Natural killer cell (primary cell): ENCODE results near the gene PPP1R1B. TPM values are rescaled to one million over a fixed set of nuclear protein-coding genes. Genes with fewer than 3 reads are reported as not detected.

Source experiments
- ATAC-seq, 3 donors: fragments of 150-1000 bp in 2 of 3; fragments of 200-7000 bp in 1 of 3; cut with Tn5 transposase; 1 replicate in 1 of 3; 2 replicates in 2 of 3; pipeline ENCODE4 v1.10.0; 2021; ENCODE audit warnings: mild to moderate bottlenecking in 2 of 3, moderate library complexity in 2 of 3
- DNase-seq, 2 donors: peaks; one replicate each; pipeline versions ENCODE4 v3.0.0 to v3.0.0-alpha.2; 2013 to 2021; ENCODE audit warnings: mixed read lengths in 1 of 2
- H3K27ac ChIP-seq: one replicate; pipeline ENCODE4 v1.5.1; 2013; ENCODE audit warnings: mild to moderate bottlenecking, low read length
- H3K27me3 ChIP-seq: one replicate; pipeline ENCODE4 v1.6.1; 2013; ENCODE audit warnings: low read length; ENCODE audit not compliant: control insufficient read depth, insufficient read depth
- H3K36me3 ChIP-seq: one replicate; pipeline ENCODE4 v1.6.1; 2013; ENCODE audit warnings: low read length; ENCODE audit not compliant: control insufficient read depth, insufficient read depth
- H3K4me1 ChIP-seq: one replicate; pipeline ENCODE4 v1.6.1; 2013; ENCODE audit warnings: low read length; ENCODE audit not compliant: control insufficient read depth, insufficient read depth
- H3K4me3 ChIP-seq: one replicate; pipeline ENCODE4 v1.5.1; 2013; ENCODE audit warnings: low read length
- H3K9me3 ChIP-seq: one replicate; pipeline ENCODE4 v1.6.1; 2013; ENCODE audit warnings: low read length; ENCODE audit not compliant: control insufficient read depth, insufficient read depth
- H3K27ac Mint-ChIP-seq, 2 donors: one replicate each; pipeline ENCODE4 v1.8.0; 2022; ENCODE audit warnings: mild to moderate bottlenecking in 2 of 2, mixed read lengths in 2 of 2, moderate library complexity in 1 of 2
- H3K27me3 Mint-ChIP-seq, 2 donors: one replicate each; pipeline ENCODE4 v1.8.0; 2022; ENCODE audit warnings: low read depth in 2 of 2, mixed read lengths in 2 of 2
- H3K36me3 Mint-ChIP-seq: one replicate; pipeline ENCODE4 v1.8.0; 2022; ENCODE audit warnings: mixed read lengths
- H3K4me1 Mint-ChIP-seq, 2 donors: one replicate each; pipeline ENCODE4 v1.8.0; 2022; ENCODE audit warnings: mixed read lengths in 2 of 2
- H3K4me3 Mint-ChIP-seq: one replicate; pipeline ENCODE4 v1.8.0; 2022; ENCODE audit warnings: mild to moderate bottlenecking, moderate library complexity, mixed read lengths
- H3K9me3 Mint-ChIP-seq, 2 donors: one replicate each; pipeline ENCODE4 v1.8.0; 2022; ENCODE audit warnings: mixed read lengths in 2 of 2
- WGBS: methylation state at CpG from one replicate; pipeline ENCODE4 v1.1.7; 2013; ENCODE audit warnings: missing lambda C conversion rate; ENCODE audit not compliant: insufficient coverage; 5-methylcytosine and 5-hydroxymethylcytosine counted together
- intact Hi-C: fragments of 100-400 bp; cut with micrococcal nuclease; formaldehyde crosslinking; loops from one replicate; pipeline ENCODE4 v1.14.2; 2022
- total RNA-seq, 4 donors: library from RNA; stranded (reverse); fragments of 120-200 nt in 1 of 4; gene quantifications; one replicate each; pipeline versions ENCODE4 v1.2.3 to v1.2.4, GENCODE V29; 2013 to 2022
- TF ChIP-seq, protein P1 (sequence below): fragments of 200-600 bp; IDR thresholded peaks from one replicate; pipeline ENCODE4 v1.8.0; 2022; ENCODE audit warnings: antibody characterized with exemption

The PPP1R1B gene
- total RNA-seq, 3 donors from 2014 or later (not counting 1 experiment from before 2014, with no cell fraction given) = not detected

DNA sequence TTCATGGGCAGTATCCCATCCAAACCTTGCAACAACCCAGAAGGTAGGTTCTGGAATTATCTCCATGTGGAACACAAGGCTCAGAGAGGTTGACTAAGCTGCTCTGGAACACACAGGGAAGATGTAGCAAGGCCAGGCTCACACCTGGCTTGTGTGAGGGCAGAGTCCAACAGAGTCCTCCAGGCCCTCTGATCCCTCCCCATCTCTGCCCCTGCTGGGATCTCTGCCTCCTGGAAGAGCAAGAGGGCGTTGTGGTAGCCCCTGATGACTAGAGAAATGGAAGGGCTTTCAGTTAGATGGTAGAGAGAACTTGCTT lies 7.0 kb upstream of the PPP1R1B start:
- no peak for DNase-seq
- Histone ChIP-seq H3K27ac (no peak overlapping the region), H3K9me3 (no peaks in the 10 kb centered on the region), H3K4me1 (peaks cover 35% of the 10 kb centered on the region), H3K4me3 (no peak overlapping the region), H3K27me3 (peaks cover 5% of the 10 kb centered on the region), H3K36me3 (no peaks in the 10 kb centered on the region)
- no peak for ATAC-seq
- no peak overlapping the region for H3K4me3 Mint-ChIP-seq
- H3K27ac Mint-ChIP-seq = no peak overlapping the region
- H3K36me3 Mint-ChIP-seq = no peaks in the 10 kb centered on the region
- intact Hi-C loops = loop anchor here (5.0 kb wide), 1 partner anchor 48 kb away; the partner anchor contains the start of genes PNMT and TCAP
- TF ChIP-seq, protein P1, sequence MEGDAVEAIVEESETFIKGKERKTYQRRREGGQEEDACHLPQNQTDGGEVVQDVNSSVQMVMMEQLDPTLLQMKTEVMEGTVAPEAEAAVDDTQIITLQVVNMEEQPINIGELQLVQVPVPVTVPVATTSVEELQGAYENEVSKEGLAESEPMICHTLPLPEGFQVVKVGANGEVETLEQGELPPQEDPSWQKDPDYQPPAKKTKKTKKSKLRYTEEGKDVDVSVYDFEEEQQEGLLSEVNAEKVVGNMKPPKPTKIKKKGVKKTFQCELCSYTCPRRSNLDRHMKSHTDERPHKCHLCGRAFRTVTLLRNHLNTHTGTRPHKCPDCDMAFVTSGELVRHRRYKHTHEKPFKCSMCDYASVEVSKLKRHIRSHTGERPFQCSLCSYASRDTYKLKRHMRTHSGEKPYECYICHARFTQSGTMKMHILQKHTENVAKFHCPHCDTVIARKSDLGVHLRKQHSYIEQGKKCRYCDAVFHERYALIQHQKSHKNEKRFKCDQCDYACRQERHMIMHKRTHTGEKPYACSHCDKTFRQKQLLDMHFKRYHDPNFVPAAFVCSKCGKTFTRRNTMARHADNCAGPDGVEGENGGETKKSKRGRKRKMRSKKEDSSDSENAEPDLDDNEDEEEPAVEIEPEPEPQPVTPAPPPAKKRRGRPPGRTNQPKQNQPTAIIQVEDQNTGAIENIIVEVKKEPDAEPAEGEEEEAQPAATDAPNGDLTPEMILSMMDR = no peak
- peaks cover 23 to 27% of the 10 kb centered on the region in 2 donors for H3K4me1 Mint-ChIP-seq
- H3K27me3 Mint-ChIP-seq = peaks cover 9 to 17% of the 10 kb centered on the region in 2 donors
- WGBS = 63% methylated on average over 1 of the region's 1 CpG
- H3K9me3 Mint-ChIP-seq = no peaks in the 10 kb centered on the region

DNA sequence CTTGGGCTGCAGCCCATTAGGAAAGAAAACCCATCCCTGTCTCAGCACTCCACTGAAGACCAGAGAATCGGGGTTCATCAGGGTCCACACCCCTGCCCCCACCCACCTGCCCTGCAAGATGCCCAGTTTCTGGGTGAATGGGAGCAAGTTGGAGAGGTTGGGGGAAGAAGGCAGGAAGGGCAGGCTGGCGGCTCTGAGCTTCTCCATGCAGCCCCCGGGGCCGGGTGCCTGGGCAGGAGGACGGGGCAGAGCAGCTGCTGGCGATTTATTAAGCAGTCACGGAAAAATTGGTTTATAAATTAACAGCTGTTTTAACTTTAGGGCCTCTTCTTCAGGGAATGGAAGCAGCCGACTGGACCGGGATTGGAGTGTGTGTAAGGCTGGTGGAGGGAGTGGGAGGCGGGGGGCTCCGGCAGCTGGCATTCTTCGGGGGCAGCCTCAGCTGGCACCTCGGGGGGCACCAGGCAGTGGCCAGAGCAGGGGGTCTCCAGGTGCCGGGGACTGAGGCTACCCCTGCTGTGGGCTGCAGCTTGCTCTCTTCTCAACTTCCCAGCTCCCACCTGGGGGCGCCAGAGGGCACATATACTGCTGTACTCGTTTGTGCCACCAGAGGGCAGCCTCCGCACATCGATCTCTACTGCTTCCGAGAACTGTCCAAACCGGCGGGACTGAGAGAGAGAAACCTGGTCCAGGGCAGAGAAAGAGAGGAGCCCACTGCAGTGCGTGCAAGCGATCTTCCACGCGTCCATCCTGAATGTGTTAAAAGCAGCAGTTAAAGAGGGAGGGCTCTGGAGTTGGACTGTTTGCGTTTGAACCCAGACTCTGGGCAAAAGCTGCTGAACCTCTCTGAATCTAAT lies 5.0 kb upstream of the PPP1R1B start:
- H3K36me3 ChIP-seq = no peaks in the 10 kb centered on the region
- TF ChIP-seq, protein P1 = peak; percentile 100
- H3K9me3 ChIP-seq = no peaks in the 10 kb centered on the region
- peak; percentile 92 to 93 for DNase-seq
- intact Hi-C loops = loop anchor here (1.0 to 5.0 kb wide), 6 partner anchors 15 to 406 kb away; partner anchors contain the start of genes IKZF3, PNMT, STARD3 and TCAP
- peaks cover 9% of the 10 kb centered on the region for H3K27me3 ChIP-seq
- peaks cover 10 to 21% of the 10 kb centered on the region in 2 donors for H3K27me3 Mint-ChIP-seq
- no peaks in the 10 kb centered on the region for H3K9me3 Mint-ChIP-seq
- peak overlapping the region; percentile 57 for H3K4me3 Mint-ChIP-seq
- WGBS = 14% methylated on average over 25 of the region's 26 CpGs
- ATAC-seq = peak; percentile 86 to 97 (median 87)
- H3K27ac ChIP-seq = peak overlapping the region; percentile 5
- H3K36me3 Mint-ChIP-seq = no peaks in the 10 kb centered on the region
- peak overlapping the region in 1 of 2 donors; percentile 36 for H3K27ac Mint-ChIP-seq
- no peak overlapping the region for H3K4me3 ChIP-seq
- H3K4me1 Mint-ChIP-seq = peaks cover 23 to 38% of the 10 kb centered on the region in 2 donors
- peaks cover 38% of the 10 kb centered on the region for H3K4me1 ChIP-seq

DNA sequence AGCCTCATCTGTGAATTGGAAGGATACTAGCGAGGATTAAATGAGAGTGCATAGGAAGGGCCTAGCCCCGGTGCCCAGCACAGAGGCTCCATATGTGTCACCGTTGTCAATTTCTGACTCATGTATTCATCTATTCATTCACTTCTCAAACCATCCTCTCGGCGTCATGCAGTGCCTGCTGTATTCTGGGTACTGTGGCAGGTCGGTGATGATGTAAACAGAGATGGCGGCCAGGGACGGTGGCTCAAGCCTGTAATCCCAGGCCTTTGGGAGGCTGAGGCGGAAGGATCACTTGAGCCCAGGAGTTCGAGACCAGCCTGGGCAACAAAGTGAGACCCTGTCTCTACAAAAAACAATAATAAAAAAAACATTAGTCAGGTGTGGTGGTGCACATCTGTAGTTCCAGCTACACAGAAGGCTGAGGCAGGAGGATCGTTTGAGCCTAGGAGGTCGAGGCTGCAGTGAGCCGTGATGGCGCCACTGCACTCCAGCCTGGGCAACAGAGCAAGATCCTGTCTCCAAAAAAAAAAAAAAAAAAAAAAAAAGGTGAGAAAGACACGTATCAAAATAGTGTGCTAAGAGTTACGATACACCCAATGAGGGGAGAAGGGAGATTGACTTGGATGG lies 4.3 kb upstream of the PPP1R1B start:
- ATAC-seq = peak in 2 of 3 donors; percentile 10 to 16
- H3K27ac ChIP-seq = peak overlapping the region; percentile 5

More for the DNA sequence above, 4.3 kb upstream of the PPP1R1B start:
- Histone ChIP-seq H3K4me3 (no peak overlapping the region), H3K9me3 (no peaks in the 10 kb centered on the region), H3K27me3 (peaks cover 8% of the 10 kb centered on the region), H3K36me3 (no peaks in the 10 kb centered on the region), H3K4me1 (peaks cover 36% of the 10 kb centered on the region)
- peak in 1 of 2 donors; percentile 64 for DNase-seq
- H3K27ac Mint-ChIP-seq = peak overlapping the region in 1 of 2 donors; percentile 36
- TF ChIP-seq, protein P1 = no peak
- 48% methylated on average over 16 of the region's 16 CpGs for WGBS
- no peaks in the 10 kb centered on the region for H3K36me3 Mint-ChIP-seq
- peaks cover 23 to 39% of the 10 kb centered on the region in 2 donors for H3K4me1 Mint-ChIP-seq
- peak overlapping the region; percentile 57 for H3K4me3 Mint-ChIP-seq
- H3K27me3 Mint-ChIP-seq = peaks cover 10 to 23% of the 10 kb centered on the region in 2 donors
- intact Hi-C loops = loop anchor here (1.0 to 5.0 kb wide), 7 partner anchors 14 to 405 kb away; partner anchors contain the start of genes IKZF3, PNMT, PSMD3 and STARD3
- no peaks in the 10 kb centered on the region for H3K9me3 Mint-ChIP-seq
